ENCODE results near the gene HOXA11.
A peak's percentile ranks its signal among the peaks of the same experiment; 100 is the strongest.

Gene HOXA11

GRCh38 chr7:27192546-27193334 is 7.7 kb upstream of the HOXA11 start:
- peak; percentile 57 for DNase-seq

DNA sequence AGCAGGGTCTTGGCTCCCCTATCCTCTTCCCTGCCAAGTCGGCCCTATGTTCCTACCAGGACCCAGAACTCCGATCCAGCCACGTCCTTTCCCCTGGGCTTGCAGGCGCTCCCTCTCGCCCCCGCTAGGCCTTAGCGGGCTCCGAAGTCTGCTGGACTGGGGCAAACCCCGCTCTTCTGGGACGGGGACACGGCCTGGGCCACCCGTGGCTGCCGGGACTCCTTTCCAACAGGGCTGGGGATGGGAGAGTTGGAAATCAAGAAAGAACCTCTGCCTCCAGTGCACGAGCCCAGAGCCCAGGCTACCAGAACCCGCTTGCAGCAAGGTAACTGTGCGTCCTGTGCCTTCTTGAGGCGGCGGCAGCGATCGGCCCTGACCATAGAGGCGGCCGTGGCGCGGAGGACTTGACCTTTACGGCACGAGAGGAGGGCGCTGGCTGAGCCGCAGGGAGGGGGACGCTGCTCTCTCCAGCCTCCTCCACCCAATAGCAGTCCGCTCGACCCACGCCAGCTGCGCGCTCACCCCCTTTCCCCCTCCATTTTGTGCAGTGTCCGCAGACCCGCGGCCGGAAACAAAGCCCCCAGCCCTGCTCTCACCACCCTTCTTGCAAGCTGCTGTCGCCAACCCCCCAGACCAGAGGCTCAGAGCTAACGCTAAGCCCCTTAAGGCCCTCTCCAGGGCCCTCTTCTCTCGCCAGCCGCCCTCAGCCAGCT is 7.0 kb upstream of the HOXA11 start:
- peak; percentile 55 for DNase-seq

- peak; percentile 22 for DNase-seq
Observed at GRCh38 chr7:27191161-27191731, 6.2 kb upstream of the HOXA11 start.

GRCh38 chr7:27189997-27190748 is 5.1 kb upstream of the HOXA11 start:
- peak; percentile 24 for DNase-seq

DNA sequence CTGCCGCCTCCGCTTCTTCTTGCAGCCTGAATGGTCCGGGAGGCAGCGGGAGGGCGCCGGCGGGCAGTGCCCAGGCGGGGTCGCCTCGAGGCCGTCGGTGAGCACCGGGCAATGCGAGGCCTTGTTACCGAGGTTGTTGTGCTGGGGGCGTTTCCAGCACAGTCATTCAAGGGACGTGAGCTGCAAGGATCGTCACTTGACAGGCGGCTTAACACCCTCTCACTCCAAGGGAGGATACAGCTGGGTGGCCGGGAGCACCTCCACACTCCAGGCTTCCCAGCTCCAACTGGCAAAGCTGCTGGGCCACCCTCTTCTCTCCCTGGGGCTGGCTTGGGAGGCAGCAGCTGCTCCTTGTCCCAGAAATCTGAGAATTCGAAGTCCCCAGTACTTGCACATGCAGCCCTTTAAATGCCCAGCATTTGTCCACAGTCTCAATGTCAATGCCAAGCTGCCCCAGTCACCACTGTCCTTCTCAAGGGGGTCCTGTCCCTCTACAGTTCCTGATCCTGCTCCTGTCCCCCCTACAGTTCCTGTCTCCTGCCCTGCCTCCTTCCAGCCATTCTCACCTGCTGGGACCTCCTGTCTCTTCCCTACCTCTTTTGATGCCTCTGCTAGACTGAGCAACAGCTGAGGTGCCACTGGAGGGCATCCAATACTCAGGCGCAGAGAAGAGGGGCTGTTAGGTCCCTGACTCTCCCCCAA is 4.4 kb upstream of the HOXA11 start:
- peak; percentile 41 for DNase-seq

GRCh38 chr7:27188386-27189294 is 3.6 kb upstream of the HOXA11 start:
- DNase-seq: peak; percentile 54

GRCh38 chr7:27187475-27188385 is 2.7 kb upstream of the HOXA11 start:
- peak; percentile 45 for DNase-seq

GRCh38 chr7:27186668-27187474 is 1.8 kb upstream of the HOXA11 start:
- no peak for DNase-seq

GRCh38 chr7:27185854-27186667 is 1.0 kb upstream of the HOXA11 start:
- DNase-seq: peak; percentile 32

- DNase-seq: peak; percentile 67
Observed at GRCh38 chr7:27184337-27185012, 557 bp downstream of the HOXA11 start.

DNA sequence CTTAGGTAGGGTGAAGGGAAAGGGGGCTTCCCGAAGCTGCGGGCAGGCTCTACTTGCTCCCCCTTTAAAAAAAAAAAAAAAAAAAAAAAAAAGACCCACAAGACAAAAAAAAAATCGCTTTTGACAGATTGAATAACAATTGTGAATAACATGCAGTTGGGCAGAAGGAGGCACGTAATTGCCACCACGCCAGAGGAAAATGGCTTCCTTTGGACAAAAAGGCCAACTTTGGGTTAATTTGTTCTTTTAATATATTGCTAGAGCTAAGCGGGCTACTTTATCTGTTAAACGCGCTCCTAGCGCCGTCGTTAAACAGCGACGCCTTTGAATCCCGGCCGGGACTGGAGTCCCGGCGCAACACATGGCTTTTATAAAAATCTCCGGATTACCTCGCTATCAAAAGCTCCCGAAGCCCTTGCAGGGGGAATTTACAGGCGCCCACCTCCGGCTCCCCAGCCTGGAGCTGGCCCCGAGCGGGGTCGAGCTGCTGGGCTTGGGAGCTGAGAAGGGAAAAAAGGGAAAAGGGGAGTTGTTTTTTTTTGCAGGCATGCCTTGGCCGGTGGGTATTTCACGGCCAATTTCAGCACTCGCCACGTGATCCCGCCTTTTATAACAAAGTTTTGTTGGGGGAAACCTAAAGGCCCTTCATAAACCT is 1.2 kb downstream of the HOXA11 start:
- DNase-seq: peak; percentile 64

DNA sequence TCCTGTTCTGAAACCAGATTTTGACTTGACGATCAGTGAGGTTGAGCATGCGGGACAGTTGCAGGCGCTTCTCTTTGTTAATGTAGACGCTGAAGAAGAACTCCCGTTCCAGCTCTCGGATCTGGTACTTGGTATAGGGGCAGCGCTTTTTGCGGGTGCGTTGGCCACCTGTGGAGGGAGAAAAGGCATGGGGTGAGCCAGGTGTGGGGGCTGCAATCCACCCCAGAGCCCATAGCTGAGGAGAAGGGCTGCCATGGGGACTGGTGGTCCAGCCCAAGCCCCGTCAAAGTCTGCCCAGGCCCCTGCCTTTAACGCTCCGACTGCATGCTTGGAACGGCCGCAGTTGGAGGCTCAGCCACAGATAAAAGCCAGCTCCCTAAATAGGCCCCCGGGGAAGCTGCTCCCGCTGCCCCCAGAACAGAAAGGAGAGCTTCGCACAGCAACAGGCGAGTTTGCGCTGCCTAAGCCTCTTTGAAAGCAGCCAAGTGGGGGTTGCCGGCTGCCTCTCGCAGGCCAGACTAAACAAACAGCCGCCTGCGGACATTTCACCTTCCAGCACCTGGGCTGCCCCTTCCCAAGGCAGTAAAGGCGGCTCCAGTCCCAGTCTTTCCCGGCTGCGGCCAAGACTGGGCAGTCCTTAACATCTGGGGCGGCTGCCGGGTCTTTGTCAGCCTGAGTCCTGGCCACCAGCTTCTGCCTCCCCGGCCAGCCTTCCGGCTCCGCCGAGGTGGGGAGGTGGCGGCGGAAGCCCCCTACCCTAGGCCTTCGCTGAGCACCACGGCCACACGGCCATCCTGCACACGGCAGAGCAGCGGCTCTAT is 2.0 kb downstream of the HOXA11 start:
- DNase-seq: peak; percentile 65

- DNase-seq: peak; percentile 47
Observed at GRCh38 chr7:27182285-27182841, 2.7 kb downstream of the HOXA11 start.

GRCh38 chr7:27181795-27182275 is 3.2 kb downstream of the HOXA11 start:
- DNase-seq: peak; percentile 37
